ENCODE results near the gene MEOX1. TPM values are rescaled to one million over a fixed set of nuclear protein-coding genes. Genes with fewer than 3 reads are reported as not detected.

MEOX1 gene
- total RNA-seq, 1 experiment from 2014 or later = not detected

DNA sequence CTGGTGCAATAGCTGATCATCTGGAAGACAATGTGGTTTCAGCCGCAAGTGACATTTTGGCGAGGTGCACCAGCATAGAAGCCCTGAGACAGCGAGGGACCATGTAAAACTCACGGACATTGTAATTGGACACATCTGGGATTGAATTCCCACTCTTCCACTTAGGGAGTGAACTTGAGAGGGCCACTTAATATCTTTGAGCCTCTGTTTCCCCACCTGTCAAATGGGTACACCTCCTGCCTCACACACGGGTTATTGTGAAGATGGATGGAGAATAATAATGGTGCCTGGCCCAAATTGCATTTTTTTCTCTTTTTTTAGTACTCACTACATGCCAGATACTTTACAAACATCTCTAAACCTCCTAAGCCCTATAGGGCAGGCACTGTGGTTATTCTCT lies 45.5 kb upstream of the MEOX1 start (continued):
- TF ChIP-seq, protein P1, sequence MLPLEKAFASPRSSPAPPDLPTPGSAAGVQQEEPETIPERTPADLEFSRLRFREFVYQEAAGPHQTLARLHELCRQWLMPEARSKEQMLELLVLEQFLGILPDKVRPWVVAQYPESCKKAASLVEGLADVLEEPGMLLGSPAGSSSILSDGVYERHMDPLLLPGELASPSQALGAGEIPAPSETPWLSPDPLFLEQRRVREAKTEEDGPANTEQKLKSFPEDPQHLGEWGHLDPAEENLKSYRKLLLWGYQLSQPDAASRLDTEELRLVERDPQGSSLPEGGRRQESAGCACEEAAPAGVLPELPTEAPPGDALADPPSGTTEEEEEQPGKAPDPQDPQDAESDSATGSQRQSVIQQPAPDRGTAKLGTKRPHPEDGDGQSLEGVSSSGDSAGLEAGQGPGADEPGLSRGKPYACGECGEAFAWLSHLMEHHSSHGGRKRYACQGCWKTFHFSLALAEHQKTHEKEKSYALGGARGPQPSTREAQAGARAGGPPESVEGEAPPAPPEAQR (CRISPR knock-in tag; IDR thresholded peaks at IDR 0.05) = no peak
- TF ChIP-seq HMGA2 (CRISPR knock-in tag; IDR thresholded peaks at IDR 0.05) (no peak), SMAD4 (CRISPR knock-in tag; IDR thresholded peaks at IDR 0.05) (no peak), NFYB (CRISPR knock-in tag; conservative IDR thresholded peaks at IDR 0.05; ENCODE audit: low read depth) (no peak)

DNA sequence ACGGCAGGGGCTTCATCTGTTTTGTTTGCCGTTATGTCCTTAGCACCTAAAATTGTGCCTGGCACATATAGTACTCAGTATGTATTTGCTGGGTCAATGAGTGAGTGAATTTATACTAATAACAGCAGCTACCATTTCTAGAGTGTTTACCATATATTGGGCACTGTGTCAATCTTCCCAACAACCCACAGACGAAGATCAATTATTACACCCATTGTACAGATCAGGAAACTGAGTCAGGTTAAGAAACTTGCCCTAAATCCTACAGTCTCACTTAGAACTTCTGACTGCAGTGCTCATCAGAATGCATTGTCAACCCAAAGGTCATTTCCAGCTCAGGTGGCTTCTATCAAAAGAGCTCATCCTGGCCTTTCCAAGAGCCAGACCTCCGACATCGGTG lies 44.5 kb upstream of the MEOX1 start:
- no peak overlapping the region for H3K4me3 Mint-ChIP-seq
- ATAC-seq (no peak), DNase-seq (ENCODE audit: low spot score) (no peak)

DNA sequence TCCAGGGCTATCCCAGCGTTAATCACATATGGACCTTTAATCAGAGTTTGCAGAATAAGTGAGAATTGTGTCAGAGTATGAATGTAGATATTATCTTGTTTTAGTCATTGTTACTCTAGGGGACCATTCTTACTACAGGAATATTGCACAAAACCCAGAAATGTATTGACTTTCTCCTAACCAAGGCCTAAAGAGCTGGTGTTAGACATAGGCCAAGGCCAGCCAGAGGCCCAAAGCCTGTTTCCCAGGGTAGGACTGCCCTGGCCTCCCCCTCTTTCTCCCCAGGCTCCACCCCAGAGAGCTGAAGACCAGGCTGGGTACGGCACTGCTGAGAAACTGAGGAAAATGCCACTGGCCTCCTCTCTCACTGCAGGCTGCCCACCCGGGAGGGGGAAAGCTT lies 41.9 kb upstream of the MEOX1 start:
- H3K36me3 Mint-ChIP-seq = no peaks in the 10 kb centered on the region
- CTCF ChIA-PET = interaction anchor here (1.9 to 18.3 kb wide), 4 partner anchors 9 to 57 kb away, joined by 5 to 476 read pairs (median 16); partner anchors contain the start of gene SOST
- ATAC-seq (no peak), DNase-seq (ENCODE audit: low spot score) (no peak)
- POLR2A ChIA-PET = no interaction called here
- no peak overlapping the region for H3K4me3 Mint-ChIP-seq
- TF ChIP-seq ZNF423 (CRISPR knock-in tag; IDR thresholded peaks at IDR 0.05) = no peak
- H3K27me3 Mint-ChIP-seq (ENCODE audit: low read depth) = 0 out of 2 replicates have a peak, but pooled peaks cover 2% of the 10 kb centered on the region
- H3K4me1 Mint-ChIP-seq = peaks cover 12% of the 10 kb centered on the region
- no peak overlapping the region for H3K27ac Mint-ChIP-seq
- H3K9me3 Mint-ChIP-seq = peaks cover 11% of the 10 kb centered on the region

More for the DNA sequence above, 44.5 kb upstream of the MEOX1 start:
- H3K27ac Mint-ChIP-seq = no peak overlapping the region
- ChIA-PET POLR2A (no interaction called here), CTCF (interaction anchor here (18.3 kb wide), 1 partner anchor 55 kb away, joined by 476 read pairs; the partner anchor contains the start of gene SOST)
- no peaks in the 10 kb centered on the region for H3K36me3 Mint-ChIP-seq
- peaks cover 16% of the 10 kb centered on the region for H3K9me3 Mint-ChIP-seq
- no peak for TF ChIP-seq SMAD3 (CRISPR knock-in tag; IDR thresholded peaks at IDR 0.05; ENCODE audit: borderline replicate concordance)
- no peak for TF ChIP-seq SMAD4 (CRISPR knock-in tag; IDR thresholded peaks at IDR 0.05)
- no peak for TF ChIP-seq HMGA2 (CRISPR knock-in tag; IDR thresholded peaks at IDR 0.05)
- TF ChIP-seq, protein P2, sequence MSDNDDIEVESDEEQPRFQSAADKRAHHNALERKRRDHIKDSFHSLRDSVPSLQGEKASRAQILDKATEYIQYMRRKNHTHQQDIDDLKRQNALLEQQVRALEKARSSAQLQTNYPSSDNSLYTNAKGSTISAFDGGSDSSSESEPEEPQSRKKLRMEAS (CRISPR knock-in tag; IDR thresholded peaks at IDR 0.05) = no peak
- TF ChIP-seq ZNF423 (CRISPR knock-in tag; IDR thresholded peaks at IDR 0.05) = no peak
- TF ChIP-seq ZNF671 (CRISPR knock-in tag; IDR thresholded peaks at IDR 0.05) = no peak
- TF ChIP-seq, protein P3, sequence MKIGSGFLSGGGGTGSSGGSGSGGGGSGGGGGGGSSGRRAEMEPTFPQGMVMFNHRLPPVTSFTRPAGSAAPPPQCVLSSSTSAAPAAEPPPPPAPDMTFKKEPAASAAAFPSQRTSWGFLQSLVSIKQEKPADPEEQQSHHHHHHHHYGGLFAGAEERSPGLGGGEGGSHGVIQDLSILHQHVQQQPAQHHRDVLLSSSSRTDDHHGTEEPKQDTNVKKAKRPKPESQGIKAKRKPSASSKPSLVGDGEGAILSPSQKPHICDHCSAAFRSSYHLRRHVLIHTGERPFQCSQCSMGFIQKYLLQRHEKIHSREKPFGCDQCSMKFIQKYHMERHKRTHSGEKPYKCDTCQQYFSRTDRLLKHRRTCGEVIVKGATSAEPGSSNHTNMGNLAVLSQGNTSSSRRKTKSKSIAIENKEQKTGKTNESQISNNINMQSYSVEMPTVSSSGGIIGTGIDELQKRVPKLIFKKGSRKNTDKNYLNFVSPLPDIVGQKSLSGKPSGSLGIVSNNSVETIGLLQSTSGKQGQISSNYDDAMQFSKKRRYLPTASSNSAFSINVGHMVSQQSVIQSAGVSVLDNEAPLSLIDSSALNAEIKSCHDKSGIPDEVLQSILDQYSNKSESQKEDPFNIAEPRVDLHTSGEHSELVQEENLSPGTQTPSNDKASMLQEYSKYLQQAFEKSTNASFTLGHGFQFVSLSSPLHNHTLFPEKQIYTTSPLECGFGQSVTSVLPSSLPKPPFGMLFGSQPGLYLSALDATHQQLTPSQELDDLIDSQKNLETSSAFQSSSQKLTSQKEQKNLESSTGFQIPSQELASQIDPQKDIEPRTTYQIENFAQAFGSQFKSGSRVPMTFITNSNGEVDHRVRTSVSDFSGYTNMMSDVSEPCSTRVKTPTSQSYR (CRISPR knock-in tag; IDR thresholded peaks at IDR 0.05) = no peak
- no peak for TF ChIP-seq PRRX2 (CRISPR knock-in tag; IDR thresholded peaks at IDR 0.05)
- TF ChIP-seq ZNF219 (CRISPR knock-in tag; IDR thresholded peaks at IDR 0.05; ENCODE audit: borderline replicate concordance) = no peak
- TF ChIP-seq, protein P4, sequence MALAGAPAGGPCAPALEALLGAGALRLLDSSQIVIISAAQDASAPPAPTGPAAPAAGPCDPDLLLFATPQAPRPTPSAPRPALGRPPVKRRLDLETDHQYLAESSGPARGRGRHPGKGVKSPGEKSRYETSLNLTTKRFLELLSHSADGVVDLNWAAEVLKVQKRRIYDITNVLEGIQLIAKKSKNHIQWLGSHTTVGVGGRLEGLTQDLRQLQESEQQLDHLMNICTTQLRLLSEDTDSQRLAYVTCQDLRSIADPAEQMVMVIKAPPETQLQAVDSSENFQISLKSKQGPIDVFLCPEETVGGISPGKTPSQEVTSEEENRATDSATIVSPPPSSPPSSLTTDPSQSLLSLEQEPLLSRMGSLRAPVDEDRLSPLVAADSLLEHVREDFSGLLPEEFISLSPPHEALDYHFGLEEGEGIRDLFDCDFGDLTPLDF (CRISPR knock-in tag; IDR thresholded peaks at IDR 0.05) = no peak
- TF ChIP-seq, protein P5, sequence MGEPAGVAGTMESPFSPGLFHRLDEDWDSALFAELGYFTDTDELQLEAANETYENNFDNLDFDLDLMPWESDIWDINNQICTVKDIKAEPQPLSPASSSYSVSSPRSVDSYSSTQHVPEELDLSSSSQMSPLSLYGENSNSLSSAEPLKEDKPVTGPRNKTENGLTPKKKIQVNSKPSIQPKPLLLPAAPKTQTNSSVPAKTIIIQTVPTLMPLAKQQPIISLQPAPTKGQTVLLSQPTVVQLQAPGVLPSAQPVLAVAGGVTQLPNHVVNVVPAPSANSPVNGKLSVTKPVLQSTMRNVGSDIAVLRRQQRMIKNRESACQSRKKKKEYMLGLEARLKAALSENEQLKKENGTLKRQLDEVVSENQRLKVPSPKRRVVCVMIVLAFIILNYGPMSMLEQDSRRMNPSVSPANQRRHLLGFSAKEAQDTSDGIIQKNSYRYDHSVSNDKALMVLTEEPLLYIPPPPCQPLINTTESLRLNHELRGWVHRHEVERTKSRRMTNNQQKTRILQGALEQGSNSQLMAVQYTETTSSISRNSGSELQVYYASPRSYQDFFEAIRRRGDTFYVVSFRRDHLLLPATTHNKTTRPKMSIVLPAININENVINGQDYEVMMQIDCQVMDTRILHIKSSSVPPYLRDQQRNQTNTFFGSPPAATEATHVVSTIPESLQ (CRISPR knock-in tag; IDR thresholded peaks at IDR 0.05) = no peak
- TF ChIP-seq, protein P6, sequence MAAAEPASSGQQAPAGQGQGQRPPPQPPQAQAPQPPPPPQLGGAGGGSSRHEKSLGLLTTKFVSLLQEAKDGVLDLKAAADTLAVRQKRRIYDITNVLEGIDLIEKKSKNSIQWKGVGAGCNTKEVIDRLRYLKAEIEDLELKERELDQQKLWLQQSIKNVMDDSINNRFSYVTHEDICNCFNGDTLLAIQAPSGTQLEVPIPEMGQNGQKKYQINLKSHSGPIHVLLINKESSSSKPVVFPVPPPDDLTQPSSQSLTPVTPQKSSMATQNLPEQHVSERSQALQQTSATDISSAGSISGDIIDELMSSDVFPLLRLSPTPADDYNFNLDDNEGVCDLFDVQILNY (CRISPR knock-in tag; IDR thresholded peaks at IDR 0.05) = no peak
- TF ChIP-seq JUN (CRISPR knock-in tag; IDR thresholded peaks at IDR 0.05) = no peak
- H3K27me3 Mint-ChIP-seq (ENCODE audit: low read depth) = peaks cover 7% of the 10 kb centered on the region; the same call in 1 of the 2 replicates
- H3K4me1 Mint-ChIP-seq = peaks cover 10% of the 10 kb centered on the region
